ENCODE measurements around the gene CEBPE. TPM values are rescaled to one million over a fixed set of nuclear protein-coding genes. Genes with fewer than 3 reads are reported as not detected.

The CEBPE gene
- total RNA-seq, 1 donor from 2014 or later, result not detected

DNA sequence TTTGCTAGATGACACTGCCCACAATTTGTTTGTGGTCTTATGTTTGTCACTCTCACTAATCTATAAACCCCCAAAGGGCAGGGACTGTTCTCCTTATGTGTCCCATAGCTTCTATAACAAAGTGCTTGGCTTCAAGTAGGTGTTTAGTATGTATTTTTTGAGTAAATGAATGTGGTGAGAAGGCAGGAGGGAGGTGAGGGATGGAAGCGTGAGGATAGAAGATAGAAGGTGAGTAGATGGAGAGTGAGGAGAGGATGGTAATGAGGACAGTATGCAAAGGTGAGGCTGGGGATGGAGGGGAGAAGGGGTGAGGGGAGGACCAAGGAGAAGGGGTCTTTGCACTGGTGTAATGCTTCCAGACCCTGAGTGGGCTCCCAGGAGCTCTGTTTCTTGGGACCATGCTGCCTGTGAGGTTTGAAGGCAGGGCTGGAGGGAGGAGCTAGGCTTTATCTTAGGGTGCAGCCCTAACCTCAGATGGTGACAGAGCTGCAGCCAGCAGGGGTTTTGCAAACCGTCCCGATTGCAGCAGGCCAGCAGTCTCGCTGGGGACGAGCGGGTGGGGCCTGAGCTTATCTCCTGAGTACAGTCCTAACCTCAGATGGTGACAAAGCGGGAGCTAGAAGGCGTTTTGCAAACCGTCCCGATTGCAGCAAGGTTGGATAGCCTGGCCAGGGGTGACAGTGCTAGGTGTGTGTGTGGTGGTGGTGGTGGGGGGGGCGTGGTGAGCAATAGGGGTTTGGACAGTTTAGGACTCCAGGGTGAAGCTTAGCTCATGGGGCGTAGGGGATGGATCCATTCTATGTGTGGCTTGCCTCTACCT lies 6.5 kb downstream of the CEBPE start:
- no peaks in the 10 kb centered on the region for H3K79me2 ChIP-seq (ENCODE audit: insufficient read depth, low read length)
- no peak for FAIRE-seq
- Mint-ChIP-seq H3K4me3 (ENCODE audit: unreplicated experiment) (no peak overlapping the region), H3K36me3 (ENCODE audit: low read depth, unreplicated experiment) (no peaks in the 10 kb centered on the region), H3K27ac (ENCODE audit: unreplicated experiment) (no peak overlapping the region), H3K4me1 (ENCODE audit: low read depth, unreplicated experiment) (peaks cover 17% of the 10 kb centered on the region), H3K9me3 (ENCODE audit: unreplicated experiment) (no peaks in the 10 kb centered on the region), H3K27me3 (ENCODE audit: low read depth, unreplicated experiment) (no peaks in the 10 kb centered on the region)
- H2AFZ ChIP-seq (ENCODE audit: low read depth, low read length), result no peak overlapping the region
- H3K9ac ChIP-seq (ENCODE audit: low read length), result no peak overlapping the region
- no peak for DNase-seq (ENCODE audit: low read depth)
- TF ChIP-seq, protein P1, sequence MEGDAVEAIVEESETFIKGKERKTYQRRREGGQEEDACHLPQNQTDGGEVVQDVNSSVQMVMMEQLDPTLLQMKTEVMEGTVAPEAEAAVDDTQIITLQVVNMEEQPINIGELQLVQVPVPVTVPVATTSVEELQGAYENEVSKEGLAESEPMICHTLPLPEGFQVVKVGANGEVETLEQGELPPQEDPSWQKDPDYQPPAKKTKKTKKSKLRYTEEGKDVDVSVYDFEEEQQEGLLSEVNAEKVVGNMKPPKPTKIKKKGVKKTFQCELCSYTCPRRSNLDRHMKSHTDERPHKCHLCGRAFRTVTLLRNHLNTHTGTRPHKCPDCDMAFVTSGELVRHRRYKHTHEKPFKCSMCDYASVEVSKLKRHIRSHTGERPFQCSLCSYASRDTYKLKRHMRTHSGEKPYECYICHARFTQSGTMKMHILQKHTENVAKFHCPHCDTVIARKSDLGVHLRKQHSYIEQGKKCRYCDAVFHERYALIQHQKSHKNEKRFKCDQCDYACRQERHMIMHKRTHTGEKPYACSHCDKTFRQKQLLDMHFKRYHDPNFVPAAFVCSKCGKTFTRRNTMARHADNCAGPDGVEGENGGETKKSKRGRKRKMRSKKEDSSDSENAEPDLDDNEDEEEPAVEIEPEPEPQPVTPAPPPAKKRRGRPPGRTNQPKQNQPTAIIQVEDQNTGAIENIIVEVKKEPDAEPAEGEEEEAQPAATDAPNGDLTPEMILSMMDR (IDR thresholded peaks at IDR 0.05; ENCODE audit: insufficient read depth, low read depth, low read length), result no peak
- TF ChIP-seq EZH2 (IDR thresholded peaks at IDR 0.05; ENCODE audit: insufficient read depth, low read length), result no peak
- no peaks in the 10 kb centered on the region for H4K20me1 ChIP-seq (ENCODE audit: insufficient read depth, low read length)
- H3K4me3 ChIP-seq (ENCODE audit: insufficient read depth, low read depth, low read length), result no peak overlapping the region
- H3K27me3 ChIP-seq (ENCODE audit: insufficient read depth, low read length), result peaks cover 3% of the 10 kb centered on the region
- H3K4me2 ChIP-seq (ENCODE audit: low read length), result no peak overlapping the region
- H3K27ac ChIP-seq (ENCODE audit: low read depth, low read length), result no peak overlapping the region
- H3K4me1 ChIP-seq (ENCODE audit: insufficient read depth, low read length), result peaks cover 27% of the 10 kb centered on the region
- H3K36me3 ChIP-seq (ENCODE audit: insufficient read depth, low read length), result no peaks in the 10 kb centered on the region
- no peaks in the 10 kb centered on the region for H3K9me3 ChIP-seq (ENCODE audit: insufficient read depth, low read depth, low read length)

DNA sequence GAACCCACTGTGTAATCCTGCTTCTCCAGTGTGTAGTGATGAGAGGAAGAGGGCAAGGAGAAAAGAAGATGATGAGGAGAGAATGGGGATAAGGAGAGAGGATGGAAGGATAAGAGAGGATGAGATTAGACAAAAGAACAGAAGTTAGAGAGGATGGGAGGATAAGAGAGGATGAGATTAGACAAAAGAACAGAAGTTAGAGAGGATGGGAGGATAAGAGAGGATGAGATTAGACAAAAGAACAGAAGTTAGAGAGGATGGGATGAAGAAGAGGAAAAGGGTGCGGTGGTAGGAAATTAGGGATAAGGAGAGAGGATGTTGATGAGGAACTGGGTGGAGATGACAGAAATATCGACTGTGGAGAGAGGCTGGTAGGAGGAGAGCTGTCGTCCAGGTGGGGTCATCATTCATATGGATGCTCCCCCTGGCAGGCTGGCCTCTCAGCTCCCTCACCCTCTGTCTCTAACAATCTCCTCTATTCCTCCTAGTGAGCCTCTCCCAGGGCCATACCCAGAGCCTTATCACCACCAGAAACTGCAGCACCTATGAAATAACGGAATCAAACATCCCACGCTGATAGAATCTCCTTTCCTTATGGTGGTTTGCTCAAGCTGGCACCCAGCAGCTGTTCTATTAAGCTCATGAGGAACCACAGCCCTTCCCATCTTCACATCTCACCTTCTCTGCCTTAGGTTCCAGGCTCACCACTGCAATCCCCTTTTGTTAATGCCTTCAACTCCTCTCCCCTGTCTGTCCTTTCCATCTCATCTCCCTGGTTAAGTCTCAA lies 8.3 kb downstream of the CEBPE start:
- Histone ChIP-seq H3K79me2 (ENCODE audit: insufficient read depth, low read length) (no peaks in the 10 kb centered on the region), H4K20me1 (ENCODE audit: insufficient read depth, low read length) (no peaks in the 10 kb centered on the region), H3K4me2 (ENCODE audit: low read length) (no peak overlapping the region), H3K9me3 (ENCODE audit: insufficient read depth, low read depth, low read length) (no peaks in the 10 kb centered on the region), H3K4me3 (ENCODE audit: insufficient read depth, low read depth, low read length) (no peak overlapping the region), H3K9ac (ENCODE audit: low read length) (no peak overlapping the region), H3K27ac (ENCODE audit: low read depth, low read length) (no peak overlapping the region), H3K27me3 (ENCODE audit: insufficient read depth, low read length) (peaks cover 3% of the 10 kb centered on the region), H3K36me3 (ENCODE audit: insufficient read depth, low read length) (no peaks in the 10 kb centered on the region), H2AFZ (ENCODE audit: low read depth, low read length) (no peak overlapping the region), H3K4me1 (ENCODE audit: insufficient read depth, low read length) (peaks cover 24% of the 10 kb centered on the region)
- FAIRE-seq, result no peak
- TF ChIP-seq, protein P1 (IDR thresholded peaks at IDR 0.05; ENCODE audit: insufficient read depth, low read depth, low read length), result no peak
- no peak for TF ChIP-seq EZH2 (IDR thresholded peaks at IDR 0.05; ENCODE audit: insufficient read depth, low read length)
- Mint-ChIP-seq H3K4me3 (ENCODE audit: unreplicated experiment) (no peak overlapping the region), H3K9me3 (ENCODE audit: unreplicated experiment) (no peaks in the 10 kb centered on the region), H3K27me3 (ENCODE audit: low read depth, unreplicated experiment) (no peaks in the 10 kb centered on the region), H3K27ac (ENCODE audit: unreplicated experiment) (no peak overlapping the region), H3K4me1 (ENCODE audit: low read depth, unreplicated experiment) (peaks cover 17% of the 10 kb centered on the region), H3K36me3 (ENCODE audit: low read depth, unreplicated experiment) (no peaks in the 10 kb centered on the region)
- no peak for DNase-seq (ENCODE audit: low read depth)

All from astrocyte (in vitro differentiated cells and primary cell).